A549 (cell line): ENCODE data around the gene LCN1.

ENCODE experiments used
- ATOH8 ChIP-seq: fragments of 250-450 bp; sonication (Bioruptor Pico); IDR thresholded peaks from 2 replicates; pipeline ENCODE4 v1.5.0; 2020; ENCODE audit warnings: low read depth, mild to moderate bottlenecking, moderate library complexity
- CEBPB ChIP-seq, 2 experiments: fragments of >200 bp in 1 of 2; sonication (Bioruptor Twin) in 1 of 2; formaldehyde crosslinking in 1 of 2; IDR thresholded peaks; 2 replicates each; pipeline ENCODE4 v1.6.1; 2012 to 2016
- CTCF ChIP-seq: fragments of >200 bp; sonication (Bioruptor Twin); formaldehyde crosslinking; IDR thresholded peaks from 3 replicates; pipeline ENCODE4 v1.5.1; 2016
- EHMT2 ChIP-seq: fragments of 200-600 bp; sonication (generic); IDR thresholded peaks from 2 replicates; pipeline ENCODE4 v1.6.1; 2016; ENCODE audit warnings: antibody characterized with exemption, low read depth, mild to moderate bottlenecking, moderate library complexity
- EP300 ChIP-seq, 2 experiments: fragments of >200 bp; sonication (Bioruptor Twin); formaldehyde crosslinking; IDR thresholded peaks; 2 replicates in 1 of 2; 3 replicates in 1 of 2; pipeline ENCODE4 v1.6.1; 2016 to 2017
- FOXS1 ChIP-seq: fragments of 250-450 bp; sonication (Bioruptor Pico); IDR thresholded peaks from 2 replicates; pipeline ENCODE4 v1.5.0; 2020; ENCODE audit warnings: mild to moderate bottlenecking, moderate library complexity
- HOXB13 ChIP-seq: fragments of 250-450 bp; sonication (Bioruptor Pico); IDR thresholded peaks from 2 replicates; pipeline ENCODE4 v1.5.0; 2020; ENCODE audit warnings: low read depth, mild to moderate bottlenecking, moderate library complexity
- MAFK ChIP-seq: fragments of 450-650 bp; IDR thresholded peaks from 2 replicates; pipeline ENCODE4 v1.6.1; 2014; ENCODE audit not compliant: partially characterized antibody
- MYC ChIP-seq: IDR thresholded peaks from 2 replicates; pipeline ENCODE4 v1.6.1; 2012; ENCODE audit warnings: mild to moderate bottlenecking, inconsistent platforms, low read length, improper control_type of control experiment, borderline replicate concordance
- NFE2L2 ChIP-seq: fragments of 150-350 bp; conservative IDR thresholded peaks from 2 replicates; pipeline ENCODE4 v1.6.1; 2014; ENCODE audit warnings: low read length
- POLR2A ChIP-seq: IDR thresholded peaks from 2 replicates; pipeline ENCODE4 v1.6.1; 2012; ENCODE audit warnings: mild to moderate bottlenecking, low read length
- RAD21 ChIP-seq, 2 experiments: fragments of >200 bp in 1 of 2; sonication (Bioruptor Twin) in 1 of 2; formaldehyde crosslinking in 1 of 2; IDR thresholded peaks in 1 of 2; conservative IDR thresholded peaks in 1 of 2; 2 replicates in 1 of 2; 3 replicates in 1 of 2; pipeline ENCODE4 v1.6.1; 2012 to 2018; ENCODE audit warnings: inconsistent platforms in 1 of 2
- SMC3 ChIP-seq: fragments of >200 bp; sonication (Bioruptor Twin); formaldehyde crosslinking; IDR thresholded peaks from 3 replicates; pipeline ENCODE4 v1.6.1; 2018; ENCODE audit warnings: inconsistent platforms
- USF2 ChIP-seq: fragments of 450-650 bp; IDR thresholded peaks from 2 replicates; pipeline ENCODE4 v1.6.1; 2014; ENCODE audit warnings: antibody characterized with exemption

GRCh38 chr9:135474915-135475314 lies 46.3 kb upstream of the LCN1 start:
- TF ChIP-seq NFE2L2 = no peak
- TF ChIP-seq CTCF = peak; percentile 46
- no peak for TF ChIP-seq POLR2A
- TF ChIP-seq CEBPB (IDR thresholded peaks at IDR 0.05) = no peak
- no peak for TF ChIP-seq MYC
- no peak for TF ChIP-seq EP300 (IDR thresholded peaks at IDR 0.05)
- TF ChIP-seq SMC3 = peak; percentile 33; the same call in 2 of the 3 replicates
- no peak for TF ChIP-seq USF2
- TF ChIP-seq FOXS1 = no peak
- peak; percentile 23 to 40; a peak in 3 of 5 replicates for TF ChIP-seq RAD21 (conservative IDR thresholded peaks at IDR 0.05 in 1 of 2, IDR thresholded peaks at IDR 0.05 in 1 of 2)
- TF ChIP-seq MAFK = no peak
- no peak for TF ChIP-seq EHMT2
- no peak for TF ChIP-seq ATOH8 (CRISPR knock-in tag)
- no peak for TF ChIP-seq HOXB13
